ENCODE data around the gene MROH7.

- TF ChIP-seq POLR2A (IDR thresholded peaks at IDR 0.05; ENCODE audit: low read length): no peak
- no peak for TF ChIP-seq GATA1 (IDR thresholded peaks at IDR 0.05; ENCODE audit: low read depth, low read length)
Measured at GRCh38 chr1:54627196-54627595, 14.4 kb upstream of the MROH7 start.
